Gastroesophageal sphincter (tissue), 4 donors: ENCODE data around the gene DYSF. TPM values are rescaled to one million over a fixed set of nuclear protein-coding genes. Genes with fewer than 3 reads are reported as not detected.

Experiments used
- ATAC-seq: fragments of 150-250 bp; one replicate; pipeline ENCODE4 v1.9.1; 2016; ENCODE audit warnings: mild to moderate bottlenecking, moderate library complexity
- H3K27ac ChIP-seq, 4 donors: fragments of 200-600 bp; sonication (generic) in 3 of 4; 1 replicate in 3 of 4; 2 replicates in 1 of 4; pipeline ENCODE4 v1.5.1; 2016 to 2019
- H3K27me3 ChIP-seq: fragments of 200-600 bp; sonication (generic); one replicate; pipeline ENCODE4 v1.5.1; 2019
- H3K36me3 ChIP-seq, 2 donors: fragments of 200-600 bp; sonication (generic); one replicate each; pipeline ENCODE4 v1.5.1; 2019; ENCODE audit warnings: control low read depth in 1 of 2
- H3K4me1 ChIP-seq, 3 donors: fragments of 200-600 bp; sonication (generic); 1 replicate in 2 of 3; 2 replicates in 1 of 3; pipeline ENCODE4 v1.5.1; 2016 to 2019; ENCODE audit warnings: control low read depth in 2 of 3
- H3K4me3 ChIP-seq, 2 donors: fragments of 200-600 bp; sonication (generic); one replicate each; pipeline ENCODE4 v1.5.1; 2019; ENCODE audit warnings: mild to moderate bottlenecking in 1 of 2, moderate library complexity in 1 of 2
- H3K9me3 ChIP-seq, 3 donors: fragments of 200-600 bp; sonication (generic); one replicate each; pipeline ENCODE4 v1.5.1; 2017 to 2019; ENCODE audit warnings: control low read depth in 2 of 3
- EP300 ChIP-seq: sonication (generic); formaldehyde crosslinking; IDR thresholded peaks from one replicate; pipeline ENCODE4 v1.6.1; 2017; ENCODE audit warnings: antibody characterized with exemption, mild to moderate bottlenecking
- POLR2A ChIP-seq, 2 donors: fragments of 450-650 bp; IDR thresholded peaks; one replicate each; pipeline ENCODE4 v1.6.1; 2017; ENCODE audit warnings: antibody characterized with exemption in 2 of 2, mild to moderate bottlenecking in 2 of 2, moderate library complexity in 1 of 2
- POLR2AphosphoS5 ChIP-seq: sonication (generic); formaldehyde crosslinking; IDR thresholded peaks from one replicate; pipeline ENCODE4 v1.6.1; 2017; ENCODE audit warnings: antibody characterized with exemption
- WGBS, 2 donors: methylation state at CpG; one replicate each; pipeline ENCODE4 v1.1.5; 2018; ENCODE audit warnings: low coverage in 1 of 2; 5-methylcytosine and 5-hydroxymethylcytosine counted together
- total RNA-seq, 4 donors: library from RNA; depleted of rRNA; stranded (reverse); fragments of >200 nt; gene quantifications; one replicate each; pipeline ENCODE4 v1.1.0, GENCODE V29; 2016
- TF ChIP-seq, protein P1 (sequence below), 4 experiments: fragments of 200-600 bp in 2 of 4; fragments of 450-650 bp in 2 of 4; sonication (generic) in 1 of 4; IDR thresholded peaks; one replicate each; pipeline ENCODE4 v1.5.1; 2017 to 2019; ENCODE audit warnings: antibody characterized with exemption in 4 of 4, mild to moderate bottlenecking in 2 of 4, moderate library complexity in 2 of 4

The DYSF gene
- total RNA-seq, 4 donors from 2014 or later, result 11.0 to 50.1 (median 17.4) TPM

DNA sequence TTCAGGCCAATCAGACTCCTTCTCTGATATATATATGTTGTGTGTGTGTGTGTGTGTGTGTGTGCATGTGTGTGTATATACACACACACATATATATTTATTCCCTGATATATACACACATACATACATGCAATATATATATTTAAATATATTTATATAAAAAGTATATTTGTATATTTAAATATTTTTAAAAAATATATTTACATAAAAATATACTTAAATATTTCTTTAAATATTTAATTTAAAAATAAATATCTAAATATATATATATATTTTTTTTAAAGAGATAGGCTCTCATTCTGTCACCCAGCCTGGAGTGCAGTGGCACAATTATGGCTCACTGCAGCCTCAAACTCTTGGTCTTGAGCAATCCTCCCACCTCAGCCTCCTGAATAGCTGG is 281.3 kb downstream of the DYSF start:
- no peak overlapping the region for H3K27ac ChIP-seq
- TF ChIP-seq, protein P1, sequence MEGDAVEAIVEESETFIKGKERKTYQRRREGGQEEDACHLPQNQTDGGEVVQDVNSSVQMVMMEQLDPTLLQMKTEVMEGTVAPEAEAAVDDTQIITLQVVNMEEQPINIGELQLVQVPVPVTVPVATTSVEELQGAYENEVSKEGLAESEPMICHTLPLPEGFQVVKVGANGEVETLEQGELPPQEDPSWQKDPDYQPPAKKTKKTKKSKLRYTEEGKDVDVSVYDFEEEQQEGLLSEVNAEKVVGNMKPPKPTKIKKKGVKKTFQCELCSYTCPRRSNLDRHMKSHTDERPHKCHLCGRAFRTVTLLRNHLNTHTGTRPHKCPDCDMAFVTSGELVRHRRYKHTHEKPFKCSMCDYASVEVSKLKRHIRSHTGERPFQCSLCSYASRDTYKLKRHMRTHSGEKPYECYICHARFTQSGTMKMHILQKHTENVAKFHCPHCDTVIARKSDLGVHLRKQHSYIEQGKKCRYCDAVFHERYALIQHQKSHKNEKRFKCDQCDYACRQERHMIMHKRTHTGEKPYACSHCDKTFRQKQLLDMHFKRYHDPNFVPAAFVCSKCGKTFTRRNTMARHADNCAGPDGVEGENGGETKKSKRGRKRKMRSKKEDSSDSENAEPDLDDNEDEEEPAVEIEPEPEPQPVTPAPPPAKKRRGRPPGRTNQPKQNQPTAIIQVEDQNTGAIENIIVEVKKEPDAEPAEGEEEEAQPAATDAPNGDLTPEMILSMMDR (IDR thresholded peaks at IDR 0.05), result no peak
- no peak for TF ChIP-seq EP300
- TF ChIP-seq POLR2AphosphoS5, result no peak
- TF ChIP-seq POLR2A (IDR thresholded peaks at IDR 0.05), result no peak
- ATAC-seq, result no peak
- no peaks in the 10 kb centered on the region for H3K36me3 ChIP-seq
- no peaks in the 10 kb centered on the region for H3K27me3 ChIP-seq
- no peak overlapping the region for H3K4me3 ChIP-seq
- H3K9me3 ChIP-seq, result no peaks in the 10 kb centered on the region
- no peaks in the 10 kb centered on the region for H3K4me1 ChIP-seq

DNA sequence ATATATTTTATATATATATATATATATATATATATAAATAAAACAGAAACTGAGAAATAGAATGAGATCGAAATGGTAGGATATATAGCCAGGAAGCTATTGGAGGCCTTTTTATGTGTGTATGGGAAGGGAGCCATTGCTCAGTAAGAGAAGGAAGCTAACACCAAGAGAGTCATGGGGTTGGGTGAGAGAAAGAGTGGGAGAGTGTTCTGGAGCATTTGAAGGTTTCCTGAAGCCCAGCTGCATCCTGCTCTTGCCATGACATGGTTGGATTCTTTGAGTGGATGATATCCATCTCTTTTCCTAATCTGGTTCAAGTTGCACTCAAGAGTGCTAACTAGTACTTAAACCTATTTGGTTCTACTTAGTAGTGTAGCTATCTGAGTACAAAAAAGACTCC is 282.3 kb downstream of the DYSF start:
- no peak for ATAC-seq
- H3K4me3 ChIP-seq, result no peak overlapping the region
- H3K36me3 ChIP-seq, result no peaks in the 10 kb centered on the region
- WGBS, 2 donors, result 100% methylated on average over 1 of the region's 1 CpG
- peaks cover 0 to 3% (median 0%) of the 10 kb centered on the region in 3 donors for H3K9me3 ChIP-seq
- no peaks in the 10 kb centered on the region for H3K27me3 ChIP-seq
- TF ChIP-seq, protein P1 (IDR thresholded peaks at IDR 0.05), result no peak
- TF ChIP-seq POLR2A (IDR thresholded peaks at IDR 0.05) (no peak), POLR2AphosphoS5 (no peak), EP300 (no peak)
- no peak overlapping the region for H3K27ac ChIP-seq
- no peaks in the 10 kb centered on the region for H3K4me1 ChIP-seq

Other genes starting within 250 kb of the DYSF start
- gene PAIP2B, start 226.5 kb upstream of the DYSF start, total RNA-seq, result 10 to 100 TPM; 15.1 to 19.3 (median 16.4) TPM
- 100 to 1,000 TPM in 2 of 4 donors, 10 to 100 TPM in 2; 80.7 to 223 (median 122) TPM for gene ZNF638, start 121.8 kb upstream of the DYSF start, total RNA-seq